Neural cell (in vitro differentiated cells): Measurements from ENCODE around the gene CFDP1. TPM values are rescaled to one million over a fixed set of nuclear protein-coding genes. Genes with fewer than 3 reads are reported as not detected.

ENCODE experiments used
- H2AFZ ChIP-seq: fragments of 200-600, 300-800 bp; sonication (generic), shearing (Covaris generic); 2 replicates; pipeline ENCODE4 v1.6.0; 2014; ENCODE audit warnings: low read depth, mild to moderate bottlenecking, antibody characterized with exemption, low read length, moderate library complexity
- H3F3A ChIP-seq: fragments of 200-600 bp; shearing (Covaris generic); 2 replicates; pipeline ENCODE4 v1.6.1; 2016; ENCODE audit warnings: mild to moderate bottlenecking, moderate library complexity, mixed read lengths, antibody characterized with exemption, low read length; ENCODE audit not compliant: insufficient read depth, poor library complexity, severe bottlenecking
- H3K27ac ChIP-seq: fragments of 200-600, 300-800 bp; sonication (generic), shearing (Covaris generic); 2 replicates; pipeline ENCODE4 v1.5.1; 2014; ENCODE audit warnings: mild to moderate bottlenecking, low read length, moderate library complexity
- H3K27me3 ChIP-seq: fragments of 300-800, 200-600 bp; sonication (generic), shearing (Covaris generic); 2 replicates; pipeline ENCODE4 v1.6.0; 2014; ENCODE audit warnings: mild to moderate bottlenecking, low read depth, low read length, moderate library complexity; ENCODE audit not compliant: insufficient read depth
- H3K36me3 ChIP-seq: fragments of 300-800, 200-600 bp; sonication (generic), shearing (Covaris generic); 2 replicates; pipeline ENCODE4 v1.5.1; 2014; ENCODE audit warnings: mild to moderate bottlenecking, antibody characterized with exemption, low read length, moderate library complexity; ENCODE audit not compliant: insufficient read depth
- H3K4me2 ChIP-seq: fragments of 300-800, 200-600 bp; sonication (generic), shearing (Covaris generic); 2 replicates; pipeline ENCODE4 v1.6.0; 2014; ENCODE audit warnings: mild to moderate bottlenecking, low read length
- H3K4me3 ChIP-seq: fragments of 300-800, 200-600 bp; sonication (generic), shearing (Covaris generic); 2 replicates; pipeline ENCODE4 v1.5.1; 2014; ENCODE audit warnings: mild to moderate bottlenecking, low read length, moderate library complexity
- H3K79me2 ChIP-seq: fragments of 200-600 bp; shearing (Covaris generic); replicated peaks from 2 replicates; pipeline ENCODE4 v1.6.0; 2014; ENCODE audit warnings: mild to moderate bottlenecking, low read length, moderate library complexity; ENCODE audit not compliant: insufficient read depth
- H3K9ac ChIP-seq: fragments of 300-800, 200-600 bp; sonication (generic), shearing (Covaris generic); 2 replicates; pipeline ENCODE4 v1.6.1; 2016; ENCODE audit warnings: mild to moderate bottlenecking, low read length, mixed read lengths
- H3K9me2 ChIP-seq: fragments of 200-600 bp; shearing (Covaris generic); 2 replicates; pipeline ENCODE4 v1.6.1; 2016; ENCODE audit warnings: mild to moderate bottlenecking, low read length, mixed read lengths; ENCODE audit not compliant: insufficient read depth
- H3K9me3 ChIP-seq: fragments of 200-600, 300-800 bp; sonication (generic), shearing (Covaris generic); 2 replicates; pipeline ENCODE4 v1.6.1; 2016; ENCODE audit warnings: mild to moderate bottlenecking, mixed run types, low read length, moderate library complexity, mixed read lengths
- H4K20me1 ChIP-seq: fragments of 200-600 bp; shearing (Covaris generic); 2 replicates; pipeline ENCODE4 v1.6.1; 2016; ENCODE audit warnings: mild to moderate bottlenecking, mixed run types; ENCODE audit not compliant: insufficient read depth
- CTCF ChIP-seq: fragments of 450-650 bp; IDR thresholded peaks from 2 replicates; pipeline ENCODE4 v1.5.1; 2014; ENCODE audit warnings: antibody characterized with exemption, mild to moderate bottlenecking, moderate library complexity; ENCODE audit not compliant: poor library complexity, severe bottlenecking
- EP300 ChIP-seq: fragments of 450-650 bp; conservative IDR thresholded peaks from 2 replicates; pipeline ENCODE4 v1.6.1; 2014; ENCODE audit warnings: antibody characterized with exemption, mild to moderate bottlenecking, moderate library complexity; ENCODE audit not compliant: poor library complexity, severe bottlenecking
- EZH2 ChIP-seq: fragments of 200-600, 300-800 bp; shearing (Covaris generic), sonication (generic); IDR thresholded peaks from 2 replicates; pipeline ENCODE4 v1.6.1; 2014; ENCODE audit warnings: antibody characterized with exemption, low read length, borderline replicate concordance, mild to moderate bottlenecking; ENCODE audit not compliant: insufficient read depth, poor library complexity, severe bottlenecking
- MXI1 ChIP-seq: fragments of 450-650 bp; conservative IDR thresholded peaks from 2 replicates; pipeline ENCODE4 v1.6.1; 2014; ENCODE audit warnings: antibody characterized with exemption, mild to moderate bottlenecking; ENCODE audit not compliant: poor library complexity, severe bottlenecking
- POLR2AphosphoS5 ChIP-seq: IDR thresholded peaks from 2 replicates; pipeline ENCODE4 v1.6.1; 2012
- RAD21 ChIP-seq: fragments of 450-650 bp; conservative IDR thresholded peaks from 2 replicates; pipeline ENCODE4 v1.6.1; 2014; ENCODE audit warnings: antibody characterized with exemption, mild to moderate bottlenecking, moderate library complexity
- REST ChIP-seq: IDR thresholded peaks from 2 replicates; pipeline ENCODE4 v1.6.1; 2012; ENCODE audit warnings: borderline replicate concordance
- SMC3 ChIP-seq: fragments of 450-650 bp; conservative IDR thresholded peaks from 2 replicates; pipeline ENCODE4 v1.6.1; 2014; ENCODE audit warnings: antibody characterized with exemption, mild to moderate bottlenecking, moderate library complexity; ENCODE audit not compliant: poor library complexity
- TAF1 ChIP-seq: IDR thresholded peaks from 2 replicates; pipeline ENCODE4 v1.6.1; 2012; ENCODE audit warnings: low read depth
- polyA plus RNA-seq: library from polyadenylated mRNA; depleted of rRNA; stranded (reverse); fragments of >200 nt; gene quantifications from 2 replicates; pipeline ENCODE4 v1.2.3, GENCODE V29; 2014

Gene CFDP1
- polyA plus RNA-seq, 1 donor from 2014 or later = 201 TPM

GRCh38 chr16:75263291-75263962 lies 169.9 kb downstream of the CFDP1 start:
- Histone ChIP-seq H2AFZ (no peak overlapping the region), H3F3A (no peaks in the 10 kb centered on the region), H3K9ac (no peak overlapping the region), H4K20me1 (no peaks in the 10 kb centered on the region), H3K79me2 (peaks cover 63% of the 10 kb centered on the region), H3K4me3 (peak overlapping the region; percentile 95), H3K9me2 (no peaks in the 10 kb centered on the region), H3K36me3 (no peaks in the 10 kb centered on the region), H3K27me3 (no peaks in the 10 kb centered on the region), H3K9me3 (no peaks in the 10 kb centered on the region), H3K27ac (no peak overlapping the region), H3K4me2 (no peak overlapping the region)
- TF ChIP-seq CTCF = no peak
- no peak for TF ChIP-seq REST
- no peak for TF ChIP-seq POLR2AphosphoS5
- no peak for TF ChIP-seq EP300
- TF ChIP-seq RAD21 = no peak
- TF ChIP-seq EZH2 = no peak
- no peak for TF ChIP-seq TAF1
- TF ChIP-seq SMC3 = no peak
- no peak for TF ChIP-seq MXI1

GRCh38 chr16:75262800-75263127 lies 170.5 kb downstream of the CFDP1 start:
- no peak overlapping the region for H3K9ac ChIP-seq
- H2AFZ ChIP-seq = no peak overlapping the region
- no peaks in the 10 kb centered on the region for H4K20me1 ChIP-seq
- no peaks in the 10 kb centered on the region for H3K27me3 ChIP-seq
- H3K36me3 ChIP-seq = no peaks in the 10 kb centered on the region
- no peaks in the 10 kb centered on the region for H3K9me3 ChIP-seq
- H3F3A ChIP-seq = no peaks in the 10 kb centered on the region
- peaks cover 70% of the 10 kb centered on the region for H3K79me2 ChIP-seq
- TF ChIP-seq EZH2 = no peak
- TF ChIP-seq CTCF = no peak
- no peak for TF ChIP-seq POLR2AphosphoS5
- no peak for TF ChIP-seq SMC3
- TF ChIP-seq EP300 = no peak
- TF ChIP-seq MXI1 = no peak
- TF ChIP-seq RAD21 = no peak
- H3K4me3 ChIP-seq = peak overlapping the region; percentile 95
- no peak overlapping the region for H3K27ac ChIP-seq
- no peaks in the 10 kb centered on the region for H3K9me2 ChIP-seq
- no peak overlapping the region for H3K4me2 ChIP-seq
